H1 (cell line): Measurements from ENCODE around the gene MYO1D. TPM values are rescaled to one million over a fixed set of nuclear protein-coding genes. Genes with fewer than 3 reads are reported as not detected.

Experiments used
- CTCF ChIA-PET: fragments of 300-600 bp; sonication (Branson Sonifier 250); formaldehyde crosslinking; loops from one replicate; lab custom pipeline; 2021; ENCODE audit not compliant: partially characterized antibody; lab: Charles Lee
- POLR2A ChIA-PET: fragments of 300-600 bp; sonication (Branson Sonifier 250); formaldehyde crosslinking; loops from one replicate; lab custom pipeline; 2021; ENCODE audit warnings: inconsistent platforms; ENCODE audit not compliant: partially characterized antibody; lab: Charles Lee
- DNase-seq, 2 experiments: peaks; one replicate each; pipeline versions ENCODE4 v3.0.0 to v3.0.0-alpha.2; 2010 to 2022; ENCODE audit warnings: low spot score in 2 of 2, low read depth in 1 of 2, mixed read lengths in 1 of 2
- FAIRE-seq: peaks from 2 replicates; lab custom pipeline; 2011; peaks lifted over from hg19 to GRCh38; lab: Jason Lieb, UNC
- H2AFZ ChIP-seq: 2 replicates; pipeline ENCODE4 v1.8.1; 2012; ENCODE audit warnings: low read length, inconsistent platforms
- H2AK5ac ChIP-seq: 2 replicates; pipeline ENCODE4 v1.6.1; 2013; ENCODE audit warnings: low read depth, low read length
- H2BK120ac ChIP-seq: replicated peaks from 2 replicates; pipeline ENCODE3; 2013; ENCODE audit warnings: low read depth, low read length, inconsistent platforms
- H2BK12ac ChIP-seq: 2 replicates; pipeline ENCODE4 v1.6.1; 2013; ENCODE audit warnings: low read depth, low read length
- H2BK15ac ChIP-seq: 2 replicates; pipeline ENCODE4 v1.6.1; 2013; ENCODE audit warnings: low read length
- H2BK20ac ChIP-seq: 2 replicates; pipeline ENCODE4 v1.6.1; 2013; ENCODE audit warnings: low read length
- H2BK5ac ChIP-seq: 2 replicates; pipeline ENCODE4 v1.6.1; 2013; ENCODE audit warnings: low read depth, low read length
- H3K14ac ChIP-seq: 2 replicates; pipeline ENCODE4 v1.6.1; 2013; ENCODE audit warnings: inconsistent platforms; ENCODE audit not compliant: insufficient read length
- H3K18ac ChIP-seq: 2 replicates; pipeline ENCODE4 v1.6.1; 2013; ENCODE audit warnings: low read length; ENCODE audit errors: extremely low read depth
- H3K23ac ChIP-seq: 2 replicates; pipeline ENCODE4 v1.6.1; 2013; ENCODE audit warnings: inconsistent platforms; ENCODE audit not compliant: insufficient read length
- H3K23me2 ChIP-seq: 2 replicates; pipeline ENCODE4 v1.6.1; 2013; ENCODE audit warnings: low read depth, low read length
- H3K27ac ChIP-seq: 2 replicates; pipeline ENCODE4 v1.6.1; 2011; ENCODE audit warnings: low read depth, low read length, inconsistent platforms
- H3K27me3 ChIP-seq, 4 experiments: replicated peaks in 1 of 4; 1 replicate in 1 of 4; 2 replicates in 3 of 4; pipeline versions ENCODE4 v1.6.1 to v1.8.1; 2011 to 2013; ENCODE audit warnings: low read length in 3 of 4, mild to moderate bottlenecking in 3 of 4, inconsistent platforms in 2 of 4, mixed read lengths in 2 of 4, moderate library complexity in 1 of 4; ENCODE audit not compliant: control insufficient read depth in 3 of 4, insufficient read depth in 3 of 4; ENCODE audit errors: extremely low read depth in 1 of 4
- H3K36me3 ChIP-seq, 4 experiments: 2 replicates each; pipeline versions ENCODE4 v1.6.1 to v1.8.1; 2011 to 2013; ENCODE audit warnings: mild to moderate bottlenecking in 4 of 4, low read length in 3 of 4, moderate library complexity in 2 of 4, control low read depth in 1 of 4, inconsistent platforms in 1 of 4; ENCODE audit not compliant: insufficient read depth in 4 of 4, control insufficient read depth in 2 of 4
- H3K4ac ChIP-seq: replicated peaks from 2 replicates; pipeline ENCODE3; 2013; ENCODE audit warnings: low read length, low read depth, mixed read lengths, inconsistent platforms; ENCODE audit not compliant: insufficient read length
- H3K4me1 ChIP-seq, 4 experiments: replicated peaks in 1 of 4; 1 replicate in 1 of 4; 2 replicates in 3 of 4; pipeline versions ENCODE4 v1.6.1 to v1.8.1; 2011 to 2013; ENCODE audit warnings: low read length in 3 of 4, inconsistent platforms in 2 of 4, mixed read lengths in 1 of 4; ENCODE audit not compliant: insufficient read depth in 4 of 4, control insufficient read depth in 3 of 4
- H3K4me2 ChIP-seq, 2 experiments: 2 replicates each; pipeline versions ENCODE4 v1.6.1 to v1.8.1; 2011 to 2013; ENCODE audit warnings: low read depth in 2 of 2, low read length in 2 of 2, control low read depth in 1 of 2, inconsistent platforms in 1 of 2, mild to moderate bottlenecking in 1 of 2; ENCODE audit not compliant: insufficient read depth in 1 of 2
- H3K4me3 ChIP-seq, 4 experiments: fragments of 200-600, 300-600 bp in 1 of 4; sonication (generic), shearing (Covaris generic), sonication (Bioruptor Twin) in 1 of 4; 2 replicates each; pipeline versions ENCODE4 v1.5.1 to v1.8.1; 2011 to 2016; ENCODE audit warnings: low read length in 4 of 4, low read depth in 3 of 4, control low read depth in 2 of 4, inconsistent platforms in 2 of 4, mild to moderate bottlenecking in 2 of 4, mixed read lengths in 1 of 4, moderate library complexity in 1 of 4; ENCODE audit not compliant: insufficient read depth in 2 of 4; ENCODE audit errors: extremely low read depth in 1 of 4
- H3K56ac ChIP-seq: replicated peaks from 2 replicates; pipeline ENCODE3; 2013; ENCODE audit warnings: low read depth, mild to moderate bottlenecking, mixed read lengths, low read length, inconsistent platforms; ENCODE audit not compliant: insufficient read length
- H3K79me1 ChIP-seq: 2 replicates; pipeline ENCODE4 v1.6.1; 2013; ENCODE audit warnings: low read depth, low read length, control low read depth
- H3K79me2 ChIP-seq, 2 experiments: 2 replicates each; pipeline versions ENCODE4 v1.6.1 to v1.8.1; 2012 to 2013; ENCODE audit warnings: low read length in 2 of 2, mild to moderate bottlenecking in 2 of 2, inconsistent platforms in 1 of 2; ENCODE audit not compliant: insufficient read depth in 2 of 2, control insufficient read depth in 1 of 2
- H3K9ac ChIP-seq, 4 experiments: replicated peaks in 1 of 4; 1 replicate in 1 of 4; 2 replicates in 3 of 4; pipeline versions ENCODE4 v1.6.1 to v1.8.1; 2011 to 2013; ENCODE audit warnings: low read depth in 3 of 4, low read length in 3 of 4, control low read depth in 2 of 4, mild to moderate bottlenecking in 2 of 4, moderate library complexity in 2 of 4, inconsistent platforms in 1 of 4; ENCODE audit errors: extremely low read depth in 1 of 4
- H3K9me3 ChIP-seq, 2 experiments: 2 replicates each; pipeline versions ENCODE4 v1.6.1 to v1.8.1; 2012 to 2013; ENCODE audit warnings: mild to moderate bottlenecking in 2 of 2, moderate library complexity in 2 of 2, control low read depth in 1 of 2, inconsistent platforms in 1 of 2, low read depth in 1 of 2, low read length in 1 of 2, mixed read lengths in 1 of 2; ENCODE audit not compliant: insufficient read depth in 2 of 2
- H4K20me1 ChIP-seq, 2 experiments: replicated peaks in 1 of 2; 2 replicates each; pipeline versions ENCODE3 to v1.8.1; 2011 to 2013; ENCODE audit warnings: inconsistent platforms in 2 of 2, low read length in 2 of 2, mild to moderate bottlenecking in 1 of 2; ENCODE audit not compliant: insufficient read depth in 2 of 2, control insufficient read depth in 1 of 2
- H4K5ac ChIP-seq: 2 replicates; pipeline ENCODE4 v1.6.1; 2013; ENCODE audit warnings: low read length, low read depth, mixed read lengths, inconsistent platforms; ENCODE audit not compliant: insufficient read length
- H4K8ac ChIP-seq: 2 replicates; pipeline ENCODE4 v1.8.0; 2013; ENCODE audit warnings: mild to moderate bottlenecking, moderate library complexity, low read length, inconsistent platforms; ENCODE audit not compliant: insufficient read depth; ENCODE audit errors: extremely low read depth
- H4K91ac ChIP-seq: replicated peaks from 2 replicates; pipeline ENCODE3; 2013; ENCODE audit warnings: low read length, mixed read lengths, inconsistent platforms; ENCODE audit not compliant: insufficient read length
- CHD2 ChIP-seq: IDR thresholded peaks from 2 replicates; pipeline ENCODE4 v1.6.1; 2012; ENCODE audit warnings: low read length, improper control_type of control experiment
- POLR2AphosphoS5 ChIP-seq: IDR thresholded peaks from 2 replicates; pipeline ENCODE4 v1.6.1; 2011; ENCODE audit warnings: low read depth, low read length
- WGBS, 2 experiments: shearing (Covaris generic) in 1 of 2; methylation state at CpG; one replicate each; pipeline versions ENCODE4 v1.1.6 to v1.1.7; 2013 to 2015; ENCODE audit warnings: low lambda C conversion rate in 2 of 2, mixed read lengths in 2 of 2, inconsistent platforms in 1 of 2, low coverage in 1 of 2, missing lambda C conversion rate in 1 of 2; ENCODE audit not compliant: insufficient replicate concordance in 2 of 2, insufficient coverage in 1 of 2, insufficient read length in 1 of 2; ENCODE audit errors: extremely low coverage in 1 of 2, missing lambda C conversion rate in 1 of 2; 5-methylcytosine and 5-hydroxymethylcytosine counted together
- polyA plus RNA-seq, 7 experiments: library from polyadenylated mRNA; depleted of rRNA in 3 of 7; stranded (reverse) in 5 of 7; unstranded in 2 of 7; fragments of >200 nt in 5 of 7; fragments of 200-250 nt in 2 of 7; gene quantifications; 1 replicate in 5 of 7; 2 replicates in 1 of 7; 4 replicates in 1 of 7; pipeline versions ENCODE4 v1.2.1 to v1.2.3, GENCODE V29; 2011 to 2013; ENCODE audit warnings: missing spikeins in 2 of 7, mixed read lengths in 2 of 7
- total RNA-seq: library from RNA; stranded (reverse); fragmentation: NEBNext Ultra II Directional; extraction: Animal tissue kit (Norgen Biotek cat#: 25700); gene quantifications from 2 replicates; pipeline ENCODE4 v1.2.1, GENCODE V29; 2021

MYO1D gene
- total and polyA plus RNA-seq, 2 of the 8 experiments (the other 6 are each of a cell fraction or from before 2014, with no cell fraction given) = 6.5 to 25.4 TPM

DNA sequence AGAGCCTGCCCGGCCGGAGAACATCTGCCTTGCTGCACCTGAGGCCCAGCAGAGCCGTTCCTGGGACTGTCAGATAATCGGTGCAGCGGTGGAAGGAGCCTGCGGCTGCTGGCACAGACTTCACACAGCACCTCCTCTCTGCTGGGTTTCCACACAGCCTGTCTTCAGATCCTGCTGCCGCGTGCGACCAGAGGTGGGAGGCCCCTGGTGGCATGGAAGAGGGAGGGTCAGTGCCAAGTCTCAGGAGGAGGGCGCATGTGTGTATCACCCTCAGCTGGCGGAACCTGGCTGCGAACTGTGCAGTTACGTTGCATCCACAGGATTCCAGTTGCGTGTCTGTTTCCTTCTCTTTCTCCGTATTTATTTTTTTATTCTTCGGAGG lies 386.8 kb downstream of the MYO1D start:
- peaks cover 0 to 34% (median 16%) of the 10 kb centered on the region in 4 experiments; a peak in 6 of 7 replicates for H3K4me1 ChIP-seq
- H4K8ac ChIP-seq = no peak overlapping the region
- H3K18ac ChIP-seq = no peak overlapping the region
- H2BK20ac ChIP-seq = 0 out of 2 replicates have a peak overlapping the region, but pooled peaks have one; percentile 48
- H2BK5ac ChIP-seq = no peak overlapping the region
- FAIRE-seq = no peak
- H3K23ac ChIP-seq = no peak overlapping the region
- H2AK5ac ChIP-seq = no peak overlapping the region
- no peaks in the 10 kb centered on the region; a peak in 2 of 7 replicates for H3K27me3 ChIP-seq
- H3K79me1 ChIP-seq = peaks cover 12% of the 10 kb centered on the region
- no peak overlapping the region for H2BK120ac ChIP-seq
- no peak overlapping the region for H3K14ac ChIP-seq
- H3K4me3 ChIP-seq = no peak overlapping the region
- H3K9ac ChIP-seq = no peak overlapping the region; a peak in 1 of 7 replicates
- no peak overlapping the region for H4K91ac ChIP-seq
- peaks cover 0 to 27% of the 10 kb centered on the region in 2 experiments; a peak in 2 of 4 replicates for H3K79me2 ChIP-seq
- H3K4ac ChIP-seq = no peak overlapping the region
- no peaks in the 10 kb centered on the region for H3K9me3 ChIP-seq
- no peak overlapping the region for H3K56ac ChIP-seq
- H2BK12ac ChIP-seq = no peak overlapping the region
- H3K27ac ChIP-seq = no peak overlapping the region
- no peak overlapping the region for H2BK15ac ChIP-seq
- 0 out of 4 replicates have a peak overlapping the region, but pooled peaks of 1 of the 2 experiments have one; percentile 5 for H3K4me2 ChIP-seq
- peaks cover 8% of the 10 kb centered on the region for H3K23me2 ChIP-seq
- 83% methylated on average over 16 of the region's 16 CpGs; no CpG with 5 or more reads in 1 of the 2 experiments for WGBS, 2 experiments
- H4K5ac ChIP-seq = no peak overlapping the region
- H4K20me1 ChIP-seq = peaks cover 3 to 13% of the 10 kb centered on the region in 2 experiments
- CTCF ChIA-PET = interaction anchor here (1.4 kb wide), 2 partner anchors 41 to 43 kb away, joined by 3 to 4 read pairs; no protein-coding TSS in a partner anchor
- TF ChIP-seq CHD2 = no peak
- peak; percentile 48; the same call in 1 of the 2 replicates for TF ChIP-seq POLR2AphosphoS5
- peaks cover 0 to 13% (median 4%) of the 10 kb centered on the region in 4 experiments; a peak in 3 of 8 replicates for H3K36me3 ChIP-seq
- POLR2A ChIA-PET = interaction anchor here (5.4 kb wide), 1 partner anchor 29 kb away, joined by 35 read pairs; no protein-coding TSS in a partner anchor
- DNase-seq = no peak
- H2AFZ ChIP-seq = no peak overlapping the region
